ENCODE results near the gene TBC1D9.

The TBC1D9 gene

DNA sequence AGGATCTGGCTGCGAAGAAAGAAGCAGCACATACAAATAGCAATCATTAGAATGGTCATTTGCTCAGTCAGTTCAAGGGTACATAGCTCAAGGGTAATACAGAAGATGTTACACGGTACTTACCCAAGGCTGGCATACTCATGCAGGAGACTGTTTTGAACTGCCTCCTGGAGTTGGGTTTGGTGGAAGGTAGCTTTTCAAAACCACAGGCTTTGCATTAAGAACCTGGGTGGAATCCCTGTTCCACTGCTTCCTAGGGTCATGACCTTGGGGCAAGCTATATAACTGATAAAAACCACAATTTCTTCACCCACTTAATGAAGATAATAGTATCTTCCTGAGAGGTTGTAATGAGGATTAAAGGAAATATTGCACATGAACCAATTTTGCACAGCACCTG lies 36.5 kb downstream of the TBC1D9 start:
- DNase-seq, result no peak

DNA sequence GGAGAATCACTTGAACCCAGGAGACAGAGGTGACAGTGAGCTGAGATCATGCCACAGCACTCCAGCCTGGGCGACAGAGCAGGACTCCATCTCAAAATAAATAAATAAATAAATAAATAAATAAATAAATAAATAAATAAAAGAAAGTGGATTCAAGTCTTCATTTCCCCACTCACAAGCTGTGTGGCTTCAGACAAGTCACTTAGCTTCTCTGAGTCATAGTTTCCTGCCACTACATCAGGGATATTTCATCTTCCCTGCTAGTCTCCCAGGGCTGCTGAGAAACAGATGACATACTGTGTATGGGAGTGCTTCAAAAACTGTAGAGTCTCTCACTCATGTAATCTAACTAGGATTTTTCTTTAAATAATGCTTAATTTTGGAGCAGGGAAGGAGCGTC lies 37.2 kb downstream of the TBC1D9 start:
- no peak for DNase-seq

DNA sequence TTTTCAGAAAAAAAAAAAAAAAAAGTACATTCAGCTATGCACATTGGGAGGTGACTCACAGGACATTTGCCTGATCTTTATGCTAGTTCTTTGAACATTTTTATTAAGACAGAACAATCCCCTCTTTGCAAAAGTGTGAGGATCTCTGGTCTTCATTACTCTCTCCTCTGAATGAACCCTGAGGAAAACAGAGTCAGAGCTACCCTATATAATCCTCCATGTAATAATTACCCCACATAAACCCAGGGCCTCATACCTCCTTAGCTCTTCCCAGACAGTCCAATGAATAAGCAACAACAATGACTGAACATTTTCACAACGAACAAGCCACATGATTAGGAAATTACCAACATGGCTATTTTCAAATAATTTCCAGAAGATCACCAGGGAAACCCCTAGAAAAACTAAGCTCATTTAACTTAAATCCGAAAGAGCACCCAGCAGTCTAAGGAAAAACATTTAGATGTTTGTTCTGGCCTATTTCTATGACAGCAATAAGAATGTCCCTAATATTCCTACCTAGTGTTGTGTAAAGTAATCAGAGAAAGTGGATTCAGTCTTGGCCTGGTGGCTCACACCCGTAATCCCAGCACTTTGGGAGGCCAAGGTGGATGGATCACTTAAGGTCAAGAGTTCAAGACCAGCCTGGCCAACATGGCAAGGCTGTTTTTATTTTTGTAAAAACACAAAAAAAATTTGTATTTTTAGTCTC lies 37.8 kb downstream of the TBC1D9 start:
- no peak for DNase-seq

DNA sequence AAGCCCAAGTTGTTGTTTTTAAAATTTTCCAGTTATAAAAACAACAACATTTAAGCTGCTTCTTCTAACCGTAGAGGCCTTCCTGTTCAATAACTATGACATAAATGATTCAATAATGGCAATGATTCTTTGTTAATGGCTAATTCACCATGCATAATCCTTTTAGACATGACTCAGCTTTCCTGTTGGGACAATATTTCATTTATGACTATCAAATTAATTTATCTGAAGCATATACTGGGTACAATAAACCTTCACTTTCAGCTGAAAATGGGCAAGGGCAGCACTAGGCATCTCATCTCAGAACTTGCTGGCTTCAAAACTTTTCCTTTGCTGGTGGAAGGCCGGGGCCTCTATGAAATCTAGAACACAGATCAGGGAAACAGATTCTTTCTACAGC lies 38.9 kb downstream of the TBC1D9 start:
- no peak for DNase-seq

DNA sequence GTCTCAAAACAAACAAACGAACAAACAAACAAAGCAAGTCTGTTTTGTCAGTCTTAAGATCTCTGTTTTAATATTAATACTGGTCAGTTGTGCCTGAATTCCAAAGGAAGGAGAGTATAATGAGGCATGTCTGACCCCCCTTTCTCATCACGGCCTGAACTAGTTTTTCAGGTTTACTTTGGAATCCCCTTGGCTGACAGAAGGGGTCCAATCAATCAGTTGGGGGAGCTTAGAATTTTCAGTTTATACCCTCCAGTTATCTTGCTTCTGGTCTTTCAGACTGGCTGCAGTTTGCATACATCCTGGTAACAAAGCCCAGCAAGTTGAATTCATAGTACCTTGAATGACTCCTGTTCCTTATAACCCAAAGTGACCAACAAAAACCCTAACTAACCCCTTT lies 41.1 kb downstream of the TBC1D9 start:
- no peak for DNase-seq

DNA sequence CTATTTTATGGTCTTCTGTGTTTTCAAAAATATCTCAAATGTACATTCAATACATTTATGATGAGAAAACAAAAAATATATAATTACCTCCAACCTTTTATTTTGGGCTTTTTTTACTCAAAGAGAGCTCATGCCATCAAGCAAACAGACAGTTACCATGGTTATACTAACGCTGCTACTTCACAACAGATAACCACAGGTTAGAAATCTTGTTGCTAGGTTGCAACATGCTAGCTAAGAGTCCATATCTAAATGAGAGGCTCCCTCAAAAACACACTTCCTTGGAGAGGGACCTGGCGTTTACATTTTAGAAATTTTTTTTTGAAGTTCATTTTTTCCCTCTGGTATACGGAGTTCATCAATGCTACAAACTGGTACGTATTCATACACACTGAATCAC lies 44.3 kb downstream of the TBC1D9 start:
- DNase-seq, result no peak

DNA sequence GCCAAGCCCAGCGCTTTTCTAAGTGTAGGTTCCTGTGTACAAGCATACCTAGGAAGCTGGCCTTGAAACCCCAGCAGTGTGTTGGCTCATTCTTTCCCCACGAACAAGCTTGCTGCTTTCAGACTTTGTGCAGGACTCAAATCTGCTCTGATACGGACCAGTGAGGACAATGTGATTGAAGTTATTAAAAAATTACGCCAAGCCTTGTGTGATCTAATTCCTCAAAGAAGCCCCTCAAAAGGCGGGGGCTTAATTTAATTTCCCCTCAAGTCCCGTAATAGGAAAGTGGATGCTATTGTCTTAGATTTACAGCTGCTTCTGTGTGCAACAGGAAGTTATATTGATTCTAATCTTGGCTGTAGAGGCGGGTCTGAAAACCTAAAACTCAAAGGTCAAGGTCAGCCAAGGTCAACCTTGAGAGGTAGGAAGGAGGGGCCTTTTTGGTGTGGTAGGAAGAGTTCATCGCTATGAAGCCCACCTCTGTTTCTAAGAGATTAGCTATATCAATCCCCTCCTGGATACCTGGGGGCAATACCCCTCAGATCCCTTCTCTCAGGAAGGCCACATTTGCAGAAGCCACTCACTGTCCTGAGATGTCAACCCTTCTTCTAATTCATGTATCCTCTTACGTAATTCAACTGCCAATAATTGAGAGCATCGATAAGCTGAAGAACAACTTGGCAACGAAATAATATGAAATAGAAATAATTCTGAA lies 45.1 kb downstream of the TBC1D9 start:
- DNase-seq, result no peak

DNA sequence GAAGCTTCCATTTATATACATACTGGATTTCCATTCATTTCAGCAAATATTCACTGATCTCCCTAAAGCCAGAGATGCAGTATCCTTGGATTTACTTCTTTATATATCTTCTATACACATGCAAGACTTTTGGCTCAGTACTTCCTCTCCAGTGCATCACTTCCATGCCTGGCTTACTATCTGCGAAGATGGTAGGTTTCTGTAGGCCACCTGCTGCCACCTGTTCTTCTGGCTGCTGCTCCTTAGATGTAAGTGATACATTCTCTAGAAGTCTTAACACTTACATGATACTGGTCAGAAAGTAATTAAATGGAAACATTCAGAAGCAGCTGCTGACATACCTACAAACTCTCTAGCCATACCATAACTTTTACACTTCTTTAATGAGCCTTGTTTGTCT lies 48.9 kb downstream of the TBC1D9 start:
- no peak for DNase-seq

DNA sequence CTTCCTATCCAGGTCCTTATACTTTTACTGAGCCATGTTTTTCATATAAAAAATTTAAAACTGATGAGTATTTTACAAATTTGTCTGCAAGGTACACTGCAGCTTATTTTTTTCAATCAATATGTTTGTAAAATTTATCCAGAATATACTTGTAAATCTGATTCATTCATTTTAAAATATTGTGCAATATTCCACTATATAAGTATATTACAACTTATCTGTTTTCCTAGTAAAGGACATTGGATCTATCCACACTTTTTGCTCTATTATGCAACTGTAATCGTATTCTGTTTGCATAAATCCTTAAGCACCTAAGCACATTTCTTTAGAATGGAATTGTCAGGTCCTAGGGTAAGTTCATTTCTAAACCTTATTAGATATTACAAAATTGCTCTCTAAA lies 49.5 kb downstream of the TBC1D9 start:
- no peak for DNase-seq

DNA sequence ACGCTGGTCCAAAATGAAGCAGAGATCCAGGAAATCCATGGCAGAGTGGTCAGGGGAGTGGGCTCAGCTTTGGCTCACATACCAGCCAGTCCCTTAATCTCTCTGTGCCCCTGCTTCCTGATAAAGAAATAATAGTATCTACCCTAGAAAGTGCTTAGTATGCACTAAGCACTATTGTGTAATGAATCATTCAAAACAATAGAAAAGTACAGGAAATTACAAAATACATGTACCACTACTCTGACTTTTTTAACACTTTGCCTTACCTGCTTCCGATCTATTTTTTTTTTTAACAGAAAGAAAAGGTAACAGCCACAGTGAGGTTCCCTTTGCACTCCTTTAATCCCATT lies 49.9 kb downstream of the TBC1D9 start:
- DNase-seq, result no peak

DNA sequence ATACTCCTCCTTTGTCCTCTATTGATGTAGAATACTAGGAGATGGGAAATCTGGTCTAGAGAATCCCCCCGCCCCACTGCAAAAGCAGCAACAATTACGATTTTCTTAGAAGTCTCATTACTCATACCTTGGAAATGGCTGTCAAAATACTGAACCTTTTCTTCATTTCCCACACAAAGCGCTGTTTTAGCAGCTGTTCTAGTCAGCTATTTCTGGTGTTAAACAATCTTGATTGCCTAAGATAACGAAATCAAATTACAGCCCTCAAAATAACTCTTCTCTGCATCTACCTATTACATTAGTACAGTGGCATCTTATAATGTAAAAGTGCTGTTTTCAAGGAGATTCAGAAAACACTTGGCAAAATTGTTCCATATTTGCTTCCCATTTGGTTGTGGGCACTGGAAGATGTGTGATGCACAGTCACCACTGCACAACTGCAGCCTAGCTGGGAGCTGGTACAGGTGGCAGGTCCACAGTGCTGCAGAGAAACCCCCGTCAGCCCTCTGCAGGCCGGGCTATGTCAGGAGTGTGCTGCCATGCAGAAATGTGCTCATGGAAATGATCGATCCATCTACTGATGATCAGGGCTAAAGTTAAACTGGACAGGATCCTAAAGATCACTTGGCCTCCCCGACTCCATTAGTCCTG lies 50.4 kb downstream of the TBC1D9 start:
- DNase-seq, result no peak

DNA sequence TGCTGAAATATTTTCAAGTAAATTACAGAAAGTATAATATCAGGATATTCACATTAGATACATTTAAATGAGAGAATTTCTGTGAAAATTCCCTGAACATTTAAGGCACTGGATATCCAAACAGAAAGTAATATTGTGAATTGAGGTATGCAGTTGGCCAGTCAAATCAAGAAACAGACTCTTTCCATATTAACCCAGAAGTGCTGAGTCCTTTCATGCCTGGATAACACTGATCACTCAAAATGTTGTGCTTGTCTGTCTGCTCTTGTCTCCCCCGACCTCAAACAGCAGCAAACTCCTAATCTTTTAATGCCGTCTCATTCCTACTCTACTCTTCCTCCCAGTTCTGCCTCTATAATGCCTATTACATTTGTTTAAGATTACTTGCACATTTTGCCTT lies 51.2 kb downstream of the TBC1D9 start:
- DNase-seq, result no peak

DNA sequence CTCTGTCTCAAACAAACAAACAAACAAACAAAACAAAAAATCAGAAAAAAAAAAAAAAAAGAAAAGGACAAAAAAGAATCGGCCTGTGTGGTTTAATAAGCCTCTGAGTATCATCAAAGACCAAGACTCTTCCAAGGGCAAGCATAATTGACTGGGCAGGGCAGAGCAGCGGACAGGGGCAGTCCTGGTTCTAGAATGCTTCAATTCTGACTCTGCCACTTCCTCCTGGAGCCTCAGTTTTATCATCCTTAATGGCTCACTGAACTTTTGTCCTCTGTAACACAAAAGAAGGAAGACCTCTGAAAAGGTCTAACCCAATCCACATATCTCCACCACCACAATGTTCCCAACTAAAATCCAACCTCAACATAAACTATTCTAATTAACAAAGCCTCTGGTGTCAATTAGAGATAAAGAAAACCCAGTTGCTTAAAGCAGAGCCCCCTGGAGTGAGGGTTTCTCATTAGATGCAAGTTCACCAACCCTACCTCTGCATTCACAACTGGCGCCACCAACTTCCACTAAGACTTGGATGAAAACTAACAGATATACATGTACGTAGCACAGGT lies 51.7 kb downstream of the TBC1D9 start:
- DNase-seq, result no peak

DNA sequence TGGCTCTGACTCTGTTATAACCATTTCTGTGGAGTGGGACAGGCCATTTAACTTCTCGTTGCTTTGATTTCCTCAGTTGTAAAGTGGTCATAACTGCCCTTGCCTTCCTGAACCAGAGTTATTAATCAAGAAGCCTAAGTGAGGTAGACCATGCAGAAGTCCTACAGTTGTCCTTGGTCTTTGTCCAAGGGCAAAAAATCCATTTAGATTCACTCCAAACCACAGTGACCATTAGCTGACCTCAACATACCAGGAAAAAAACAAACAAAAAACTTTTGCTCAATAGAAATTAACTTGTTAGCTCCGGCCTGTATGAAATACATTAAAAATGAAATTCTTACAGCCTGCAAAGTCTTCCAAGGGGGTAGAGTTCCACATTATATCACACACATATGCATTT lies 52.7 kb downstream of the TBC1D9 start:
- DNase-seq, result no peak

DNA sequence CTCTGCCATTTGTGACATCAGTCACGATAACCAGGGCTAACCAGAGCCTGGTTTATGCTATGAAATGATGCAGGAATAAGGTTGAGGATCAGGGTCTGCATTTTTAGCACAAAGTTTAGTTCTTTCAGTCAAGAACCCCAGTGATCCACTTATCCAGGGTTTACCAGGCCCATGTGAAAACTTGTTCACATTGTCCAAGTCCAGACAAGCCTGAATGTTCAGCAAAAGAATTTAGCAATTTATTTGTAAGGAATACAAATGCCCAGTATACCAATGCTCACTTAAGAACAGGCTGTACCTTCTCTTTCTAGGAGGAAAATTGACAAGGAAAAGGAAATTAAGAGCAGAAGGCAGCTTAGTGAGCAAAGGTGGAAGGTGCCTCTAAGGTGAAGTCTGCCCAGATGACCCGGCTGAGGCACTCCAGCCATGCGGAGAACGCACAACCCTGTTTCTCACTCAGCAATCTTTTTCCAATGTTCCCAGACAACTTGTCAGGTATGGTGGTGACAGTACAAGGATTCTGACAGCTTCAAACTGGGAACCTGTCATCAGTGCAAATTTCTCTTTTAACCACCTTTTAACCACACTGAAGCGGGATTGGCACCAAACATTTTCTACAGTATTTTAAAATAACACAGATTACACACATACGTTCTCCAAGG lies 54.0 kb downstream of the TBC1D9 start:
- no peak for DNase-seq

DNA sequence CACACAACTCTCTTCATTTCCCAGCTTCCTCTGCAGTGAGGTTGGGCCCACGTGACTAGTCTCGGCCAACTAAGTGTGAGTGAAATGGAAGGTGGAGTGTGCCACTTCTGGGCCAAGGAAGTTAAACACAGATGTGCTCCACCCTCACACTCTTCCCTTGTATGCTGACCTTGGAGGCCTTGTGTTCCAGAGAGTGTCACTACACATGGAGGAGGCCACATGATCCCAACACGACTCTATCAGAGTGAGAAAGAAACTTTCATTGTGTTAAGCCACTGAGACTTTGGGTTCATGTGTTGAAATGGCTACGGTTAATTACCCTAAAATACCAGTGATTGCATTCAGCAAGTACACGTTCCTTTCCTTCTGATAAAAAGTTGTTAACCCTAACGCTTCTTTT lies 55.1 kb downstream of the TBC1D9 start:
- no peak for DNase-seq

DNA sequence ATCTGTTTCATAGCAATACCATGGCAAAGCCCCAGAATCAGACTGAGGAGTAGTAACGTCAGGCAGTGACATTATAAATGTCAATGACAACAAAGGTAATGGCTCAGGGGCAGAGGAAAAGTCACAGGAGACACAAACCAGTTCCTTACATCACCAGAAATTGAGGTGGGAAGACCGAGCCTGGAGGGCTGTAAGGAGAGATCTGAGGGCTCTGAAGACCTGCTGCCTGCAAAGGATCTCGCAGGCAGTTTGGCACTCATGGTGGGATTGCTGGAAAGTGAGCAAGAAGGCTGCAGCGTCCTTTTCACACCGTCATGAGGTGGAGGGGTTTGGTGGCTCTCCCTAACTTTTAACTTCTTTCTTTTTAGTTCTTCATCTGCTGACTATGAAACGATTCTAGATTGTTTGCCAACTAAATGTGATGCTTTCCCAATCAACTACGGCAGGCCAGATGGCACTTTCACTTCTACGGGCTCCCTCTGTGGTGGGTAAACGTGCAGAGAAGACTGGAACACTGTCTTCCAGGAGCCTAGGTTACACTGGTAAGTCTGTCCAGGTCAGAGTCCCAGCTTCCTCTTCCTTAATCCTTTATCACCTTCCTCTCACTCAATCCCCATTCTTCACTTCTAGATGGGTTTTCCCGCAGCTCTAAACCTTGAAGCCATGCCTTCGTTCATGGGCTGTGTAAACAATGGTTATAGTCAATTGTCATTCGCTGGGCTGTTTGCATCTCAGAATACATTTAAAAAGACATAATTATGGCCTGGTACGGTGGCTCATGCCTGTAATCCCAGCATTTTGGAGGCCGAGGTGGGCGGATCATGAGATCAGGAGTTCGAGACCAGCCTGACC lies 58.2 kb downstream of the TBC1D9 start:
- no peak for DNase-seq

DNA sequence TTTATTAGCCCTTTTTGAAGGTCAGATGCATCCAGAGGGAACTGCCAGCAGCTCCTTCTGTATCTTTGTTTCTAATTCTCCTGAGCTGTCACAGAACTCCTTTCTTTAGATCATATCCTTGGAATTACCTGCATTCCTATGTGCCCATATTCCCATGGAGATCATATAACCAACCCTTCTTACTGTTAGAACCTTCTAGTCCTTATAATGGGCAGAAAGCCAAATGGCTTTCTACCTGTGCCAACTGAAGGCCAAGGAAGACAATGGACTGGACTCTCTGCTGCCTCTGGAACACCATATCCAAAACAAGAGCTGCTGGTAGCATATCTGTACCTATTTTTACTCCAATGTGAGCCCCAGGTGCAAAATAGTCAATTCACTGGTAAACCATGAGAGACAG lies 60.7 kb downstream of the TBC1D9 start:
- no peak for DNase-seq

DNA sequence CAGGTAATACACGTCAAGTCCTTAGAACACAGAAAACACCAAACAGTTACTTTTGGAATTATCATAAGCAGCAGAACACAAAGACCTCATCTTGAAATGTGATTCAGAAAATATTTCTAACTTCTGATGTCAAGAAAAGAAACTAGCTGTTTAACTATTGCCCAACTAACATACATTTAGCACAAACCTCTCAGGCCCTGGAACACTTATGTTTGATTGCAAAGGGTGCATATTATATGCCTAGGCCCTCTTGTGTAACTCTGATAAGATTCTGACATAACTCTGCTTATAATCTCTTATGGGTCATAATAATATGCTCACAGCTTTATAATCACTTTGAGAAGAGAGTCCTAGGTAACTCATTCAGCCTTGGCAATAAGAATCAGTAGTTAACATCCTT lies 62.6 kb downstream of the TBC1D9 start:
- no peak for DNase-seq

DNA sequence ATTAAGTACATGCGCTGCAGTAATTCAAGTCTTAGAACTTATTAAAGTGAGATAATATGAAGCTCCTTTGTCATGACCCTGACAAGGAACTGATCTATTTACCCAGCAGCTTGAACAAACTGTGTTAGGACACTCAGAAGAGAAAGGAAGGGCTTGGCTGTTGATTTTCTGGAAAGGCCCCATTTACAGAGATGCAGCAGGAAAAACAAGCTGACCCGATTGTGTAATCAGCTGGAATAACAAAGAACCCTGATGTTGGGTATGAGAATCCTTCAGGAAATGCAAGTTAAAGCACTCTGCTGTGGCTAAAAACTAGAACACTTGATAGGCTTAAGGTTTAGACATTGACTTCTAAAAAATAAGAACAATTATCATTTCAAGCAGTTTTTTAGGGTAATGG lies 64.8 kb downstream of the TBC1D9 start:
- no peak for DNase-seq

DNA sequence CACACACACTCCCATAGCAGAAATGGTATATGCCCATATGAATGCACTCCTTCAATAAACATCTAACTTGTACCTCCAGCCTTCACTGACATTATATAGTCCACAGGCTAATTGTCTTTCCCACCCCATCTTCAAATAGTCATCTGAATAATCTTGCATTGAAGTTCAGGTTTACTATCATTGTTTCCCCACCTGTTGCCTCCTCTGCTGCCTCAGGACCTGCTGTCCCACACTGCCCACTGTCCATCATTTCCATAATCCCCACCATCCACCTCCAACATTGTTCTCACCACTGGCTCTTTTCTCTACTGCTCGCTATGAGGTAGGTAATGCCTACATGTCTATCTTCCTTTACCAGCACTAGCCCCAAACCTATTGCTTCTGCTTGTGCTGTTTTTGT lies 66.1 kb downstream of the TBC1D9 start:
- no peak for DNase-seq

DNA sequence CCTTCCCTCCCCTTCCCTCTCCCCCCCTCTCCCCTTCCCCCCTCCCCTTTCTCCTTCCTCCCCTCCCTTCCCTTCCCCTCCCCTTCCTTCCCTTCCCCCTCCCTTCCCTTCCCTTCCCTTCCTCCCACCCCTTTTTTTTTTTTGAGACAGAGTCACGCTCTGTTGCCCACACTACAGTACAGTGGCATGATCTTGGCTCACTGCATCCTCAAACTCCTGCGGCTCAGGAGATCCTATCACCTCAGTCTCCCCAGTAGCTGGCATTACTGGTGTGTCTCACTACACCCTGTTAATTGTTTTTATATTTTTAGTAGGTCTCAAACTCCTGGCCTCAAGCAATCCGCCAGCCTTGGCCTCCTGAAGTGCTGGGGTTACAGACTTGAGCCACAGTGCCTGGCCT lies 66.6 kb downstream of the TBC1D9 start:
- DNase-seq, result no peak
